K562 (cell line): ENCODE results near the gene INSL4. TPM values are rescaled to one million over a fixed set of nuclear protein-coding genes. Genes with fewer than 3 reads are reported as not detected.
A peak's percentile ranks its signal among the peaks of the same experiment; 100 is the strongest.

Experiments used
- ATAC-seq: fragments of 200-7000 bp; cut with Tn5 transposase; 3 replicates; pipeline ENCODE4 v1.9.1; 2020; ENCODE audit warnings: moderate library complexity
- BruUV-seq: library from RNA; stranded (reverse); fragments of 400-500 nt; replicated peaks from 2 replicates; lab custom pipeline; 2021; lab: Mats Ljungman, UMichigan
- CTCF ChIA-PET: fragments of 300-600 bp; formaldehyde crosslinking; extraction: SDS; loops from one replicate; lab custom pipeline; 2021; ENCODE audit warnings: low intra/inter-chr PET ratio; lab: Yijun Ruan, JAX
- POLR2A ChIA-PET: fragments of 300-600, 350-650 bp; sonication (Branson Sonifier 250); formaldehyde crosslinking; extraction: SDS; loops from one replicate; lab custom pipeline; 2021; ENCODE audit warnings: antibody characterized with exemption, inconsistent platforms; lab: Yijun Ruan, JAX
- DNase-seq, 4 experiments: peaks; one replicate each; pipeline versions ENCODE4 v3.0.0 to v3.0.0-alpha.2; 2011 to 2018; ENCODE audit warnings: low spot score in 3 of 4, mixed read lengths in 3 of 4; ENCODE audit errors: extremely low read depth in 1 of 4
- FAIRE-seq: peaks from 2 replicates; lab custom pipeline; 2011; peaks lifted over from hg19 to GRCh38; lab: Jason Lieb, UNC
- H2AFZ ChIP-seq: 2 replicates; pipeline ENCODE4 v1.6.0; 2011; ENCODE audit warnings: low read depth, low read length, control low read depth, inconsistent platforms
- H3K27ac ChIP-seq: fragments of 200-600 bp; 3 replicates; pipeline ENCODE4 v1.8.0; 2011; ENCODE audit warnings: low read depth, mild to moderate bottlenecking, control low read depth, inconsistent platforms, low read length, moderate library complexity, mixed read lengths; ENCODE audit errors: extremely low read depth
- H3K27me3 ChIP-seq, 2 experiments: fragments of 300-600 bp in 1 of 2; 2 replicates in 1 of 2; 3 replicates in 1 of 2; pipeline versions ENCODE4 v1.6.0 to v1.8.0; 2011; ENCODE audit warnings: inconsistent platforms in 2 of 2, low read length in 2 of 2, mild to moderate bottlenecking in 1 of 2, mixed read lengths in 1 of 2, moderate library complexity in 1 of 2; ENCODE audit not compliant: control insufficient read depth in 2 of 2, insufficient read depth in 2 of 2
- H3K36me3 ChIP-seq: fragments of 300-600 bp; 3 replicates; pipeline ENCODE4 v1.8.0; 2011; ENCODE audit warnings: mild to moderate bottlenecking, low read length, inconsistent platforms; ENCODE audit not compliant: control insufficient read depth, insufficient read depth
- H3K4me1 ChIP-seq, 2 experiments: fragments of 200-600 bp in 1 of 2; replicated peaks in 1 of 2; 2 replicates in 1 of 2; 3 replicates in 1 of 2; pipeline versions ENCODE4 v1.5.1 to v1.8.0; 2011; ENCODE audit warnings: inconsistent platforms in 2 of 2, low read length in 2 of 2, mild to moderate bottlenecking in 1 of 2, mixed read lengths in 1 of 2, moderate library complexity in 1 of 2; ENCODE audit not compliant: control insufficient read depth in 2 of 2, insufficient read depth in 2 of 2
- H3K4me2 ChIP-seq: 2 replicates; pipeline ENCODE4 v1.6.1; 2011; ENCODE audit warnings: low read length, control low read depth, inconsistent platforms, mixed read lengths; ENCODE audit not compliant: insufficient read depth
- H3K4me3 ChIP-seq: fragments of 200-600 bp; sonication (generic), shearing (Covaris generic); 2 replicates; pipeline ENCODE4 v1.5.1; 2016; ENCODE audit warnings: control low read depth, inconsistent platforms
- H3K79me2 ChIP-seq: fragments of 200-600 bp; 3 replicates; pipeline ENCODE4 v1.8.0; 2011; ENCODE audit warnings: low read length, inconsistent platforms; ENCODE audit not compliant: control insufficient read depth, insufficient read depth
- H3K9ac ChIP-seq, 2 experiments: 2 replicates each; pipeline versions ENCODE4 v1.6.0 to v1.6.1; 2011; ENCODE audit warnings: low read depth in 2 of 2, low read length in 2 of 2, control low read depth in 1 of 2, inconsistent platforms in 1 of 2, mild to moderate bottlenecking in 1 of 2, mixed read lengths in 1 of 2; ENCODE audit not compliant: insufficient read depth in 1 of 2
- H3K9me1 ChIP-seq: one replicate; pipeline ENCODE4 v1.6.0; 2011; ENCODE audit warnings: inconsistent platforms, mild to moderate bottlenecking, low read length, moderate library complexity; ENCODE audit not compliant: control insufficient read depth, insufficient read depth
- H3K9me3 ChIP-seq: replicated peaks from 2 replicates; pipeline ENCODE4 v1.5.1; 2011; ENCODE audit warnings: low read depth, low read length, inconsistent platforms; ENCODE audit not compliant: control insufficient read depth, insufficient read depth
- H4K20me1 ChIP-seq: replicated peaks from 2 replicates; pipeline ENCODE4 v1.6.1; 2011; ENCODE audit warnings: low read length, inconsistent platforms, mixed read lengths; ENCODE audit not compliant: control insufficient read depth, insufficient read depth
- CBX3 ChIP-seq, 2 experiments: IDR thresholded peaks; 1 replicate in 1 of 2; 2 replicates in 1 of 2; pipeline ENCODE4 v1.6.1; 2012; ENCODE audit warnings: inconsistent platforms in 2 of 2, low read length in 2 of 2, borderline replicate concordance in 1 of 2, control low read depth in 1 of 2
- ETV1 ChIP-seq: fragments of 450-650 bp; conservative IDR thresholded peaks from 2 replicates; pipeline ENCODE4 v1.6.1; 2016; ENCODE audit warnings: missing genetic modification characterization, control low read depth, low read depth, missing compliant biosample characterization
- GATAD2B ChIP-seq: fragments of 450-650 bp; IDR thresholded peaks from 2 replicates; pipeline ENCODE4 v1.6.1; 2017; ENCODE audit warnings: mild to moderate bottlenecking, borderline replicate concordance
- JUNB ChIP-seq: fragments of 450-650 bp; formaldehyde crosslinking; conservative IDR thresholded peaks from 2 replicates; pipeline ENCODE4 v1.4.0; 2020; ENCODE audit warnings: mild to moderate bottlenecking
- POU5F1 ChIP-seq: fragments of 150-350 bp; IDR thresholded peaks from 2 replicates; pipeline ENCODE4 v1.6.1; 2014; ENCODE audit warnings: borderline replicate concordance, low read length, low read depth, mild to moderate bottlenecking; ENCODE audit not compliant: partially characterized antibody
- SPI1 ChIP-seq: IDR thresholded peaks from 2 replicates; pipeline ENCODE4 v1.6.1; 2011; ENCODE audit warnings: low read depth, low read length, control low read depth, borderline replicate concordance
- ZBTB12 ChIP-seq: fragments of 250-450 bp; sonication (Bioruptor Pico); IDR thresholded peaks from 2 replicates; pipeline ENCODE4 v1.4.0; 2020
- ZNF280A ChIP-seq: fragments of 450-650 bp; IDR thresholded peaks from 2 replicates; pipeline ENCODE4 v1.6.1; 2018; ENCODE audit warnings: mild to moderate bottlenecking, low read depth; ENCODE audit not compliant: partially characterized antibody
- ZNF766 ChIP-seq: fragments of 200-800 bp; sonication (Bioruptor generic); conservative IDR thresholded peaks from 2 replicates; pipeline ENCODE4 v1.6.1; 2016; ENCODE audit warnings: missing genetic modification characterization, missing compliant biosample characterization
- WGBS: fragments of 100-300 bp; shearing (Covaris generic); methylation state at CpG from one replicate; pipeline ENCODE4 v1.1.6; 2016; ENCODE audit warnings: low coverage, mixed read lengths; ENCODE audit not compliant: insufficient coverage; ENCODE audit errors: missing lambda C conversion rate; 5-methylcytosine and 5-hydroxymethylcytosine counted together
- in situ Hi-C: fragments of 300-500 bp; cut with MboI; formaldehyde crosslinking; loops from 4 replicates; pipeline ENCODE4 v1.15.0; 2018; ENCODE audit warnings: inconsistent platforms, mixed read lengths
- intact Hi-C: fragments of 100-400 bp; cut with micrococcal nuclease; formaldehyde crosslinking; loops from 2 replicates; pipeline ENCODE4 v1.14.2; 2022
- polyA plus RNA-seq, 8 experiments: library from polyadenylated mRNA; depleted of rRNA in 4 of 8; stranded (reverse) in 5 of 8; unstranded in 3 of 8; fragments of >200 nt; fragmentation: Nextera tagmentation in 2 of 8; fragmentation: Illumina TruSeq in 1 of 8; extraction: Ambion mirVana in 2 of 8; extraction: Trizol in 1 of 8; gene quantifications; 2 replicates each; pipeline versions ENCODE4 v1.2.1 to v1.2.3, GENCODE V29; 2011 to 2014; ENCODE audit warnings: inconsistent platforms in 1 of 8, missing spikeins in 1 of 8
- total RNA-seq, 7 experiments: library from RNA; depleted of rRNA in 6 of 7; stranded (reverse); fragments of >200 nt in 6 of 7; fragmentation: Illumina TruSeq in 2 of 7; extraction: Trizol in 2 of 7; gene quantifications; 2 replicates each; pipeline versions ENCODE4 v1.2.1 to v1.2.3, GENCODE V29; 2011 to 2021; ENCODE audit warnings: low replicate concordance in 1 of 7

The INSL4 gene
- total and polyA plus RNA-seq, 9 of the 15 experiments (the other 6 are each of a cell fraction or from before 2014, with no cell fraction given) = not detected

GRCh38 chr9:5205071-5205470 is 26.1 kb upstream of the INSL4 start:
- no peak overlapping the region for H3K4me2 ChIP-seq
- no peak overlapping the region for H3K9ac ChIP-seq
- TF ChIP-seq ZNF280A (no peak), SPI1 (peak; percentile 72)
- ChIA-PET POLR2A (no interaction called here), CTCF (no interaction called here)
- H3K4me1 ChIP-seq = no peaks in the 10 kb centered on the region
- no peak overlapping the region for H3K4me3 ChIP-seq
- no peaks in the 10 kb centered on the region for H3K27me3 ChIP-seq
- intact Hi-C loops (no loop called here), in situ Hi-C loops (no loop called here)
- DNase-seq (no peak), FAIRE-seq (no peak), ATAC-seq (no peak)
- BruUV-seq = no TSS peak
- H3K9me3 ChIP-seq = no peaks in the 10 kb centered on the region
- H3K36me3 ChIP-seq = no peaks in the 10 kb centered on the region
- no peak overlapping the region for H2AFZ ChIP-seq
- no peaks in the 10 kb centered on the region for H3K9me1 ChIP-seq
- H3K79me2 ChIP-seq = no peaks in the 10 kb centered on the region
- no peaks in the 10 kb centered on the region for H4K20me1 ChIP-seq
- H3K27ac ChIP-seq = no peak overlapping the region

GRCh38 chr9:5230554-5230953 is 665 bp upstream of the INSL4 start:
- ATAC-seq (no peak), FAIRE-seq (no peak), DNase-seq (no peak)
- BruUV-seq = no TSS peak
- ChIA-PET CTCF (no interaction called here), POLR2A (no interaction called here)
- H3K27ac ChIP-seq = no peak overlapping the region
- intact Hi-C loops = no loop called here
- H3K4me1 ChIP-seq = no peaks in the 10 kb centered on the region
- H3K27me3 ChIP-seq = peaks cover 0 to 4% of the 10 kb centered on the region in 2 experiments; a peak in 1 of 5 replicates
- no peak overlapping the region for H3K4me2 ChIP-seq
- no peaks in the 10 kb centered on the region for H4K20me1 ChIP-seq
- H3K9me3 ChIP-seq = no peaks in the 10 kb centered on the region
- H3K36me3 ChIP-seq = no peaks in the 10 kb centered on the region
- in situ Hi-C loops = no loop called here
- H2AFZ ChIP-seq = no peak overlapping the region
- H3K9ac ChIP-seq = no peak overlapping the region
- H3K79me2 ChIP-seq = no peaks in the 10 kb centered on the region
- H3K4me3 ChIP-seq = no peak overlapping the region
- WGBS = 2% methylated on average over 8 of the region's 10 CpGs
- H3K9me1 ChIP-seq = no peaks in the 10 kb centered on the region
- no peak for TF ChIP-seq POU5F1
- no peak for TF ChIP-seq ZNF766 (CRISPR knock-in tag)
- TF ChIP-seq ZBTB12 (CRISPR knock-in tag) = no peak
- no peak for TF ChIP-seq GATAD2B
- no peak for TF ChIP-seq CBX3 (IDR thresholded peaks at IDR 0.05; ENCODE audit: borderline replicate concordance in 1 of 2, low read length in 2 of 2)
- TF ChIP-seq ETV1 (tag) = no peak
- no peak for TF ChIP-seq JUNB
